Heart left ventricle (tissue), 13 donors: ENCODE results near the gene VIL1.

ENCODE experiments used
- POLR2A ChIP-seq, 2 donors: fragments of 450-650 bp; IDR thresholded peaks; one replicate each; pipeline ENCODE4 v1.6.1; 2017; ENCODE audit warnings: antibody characterized with exemption in 2 of 2, mild to moderate bottlenecking in 2 of 2, moderate library complexity in 2 of 2
- TF ChIP-seq, protein P1 (sequence below), 12 donors: fragments of 200-600 bp; sonication (generic) in 4 of 12; IDR thresholded peaks; one replicate each; pipeline versions ENCODE4 v1.5.0 to v1.8.0; 2018 to 2022; ENCODE audit warnings: antibody characterized with exemption in 12 of 12, mild to moderate bottlenecking in 5 of 12
- donor health status: ischemic (EF 13 %, LVEDD 7.1; RV severe dilation, severe dysfunction).
- donor health status: DM: no; HTN: yes; CAD: no.
- donor health status: DM: no; HTN: no; CAD: no.
- donor health status: ischemic (EF 25% LVEDD 6.9; RV normal size, moderate dysfunction).
- donor health status: ischemic (EF 25% LVEDD 5.7; RV mildly dilated, moderate dysfunction).
- donor health status: ischemic (EF 35%, LVEDD 5.7; RV mildly dilated, moderate dysfunction).
- donor health status: nonischemic (EF 11% LVEDD 7.7; RV severe dilation, severe dysfunction).
- donor health status: DM: yes; HTN: yes; CAD: no.
- donor health status: PGD.
- donor health status: ischemic (EF 29% LVEDD 5.4; RV normal size, mild dysfunction).
- donor health status: nonischemic (EF 23%, LVEDD 6.1; RV moderate dilation, normal function).

DNA sequence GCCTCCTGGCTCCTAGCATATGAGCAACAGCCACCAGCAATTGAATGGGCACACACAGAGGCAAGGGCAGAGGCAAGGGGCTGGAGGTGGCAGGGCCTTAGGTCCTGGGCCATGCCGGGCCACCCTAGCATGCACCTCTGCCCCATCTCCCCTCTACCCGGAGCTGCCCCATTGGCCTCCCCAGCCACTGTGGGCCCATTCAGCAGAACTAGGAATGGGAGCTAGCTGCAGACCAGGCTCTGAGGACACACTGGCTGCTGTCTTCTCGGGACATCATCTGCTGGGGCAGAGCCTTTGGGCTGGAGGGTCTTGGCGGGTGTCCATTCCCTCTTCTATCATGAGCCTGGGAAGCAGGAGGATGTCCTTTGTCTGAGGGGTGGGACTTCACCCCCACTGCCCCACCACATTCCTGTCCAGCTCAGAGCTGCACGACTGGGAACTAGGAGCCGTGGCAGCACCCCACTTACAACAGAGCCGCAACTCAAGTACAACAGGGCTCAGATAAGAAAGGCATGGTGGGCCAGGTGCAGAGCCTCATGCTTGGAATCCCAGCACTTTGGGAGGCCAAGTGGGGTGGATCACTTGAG lies 800 bp downstream of the VIL1 start:
- TF ChIP-seq, protein P1, sequence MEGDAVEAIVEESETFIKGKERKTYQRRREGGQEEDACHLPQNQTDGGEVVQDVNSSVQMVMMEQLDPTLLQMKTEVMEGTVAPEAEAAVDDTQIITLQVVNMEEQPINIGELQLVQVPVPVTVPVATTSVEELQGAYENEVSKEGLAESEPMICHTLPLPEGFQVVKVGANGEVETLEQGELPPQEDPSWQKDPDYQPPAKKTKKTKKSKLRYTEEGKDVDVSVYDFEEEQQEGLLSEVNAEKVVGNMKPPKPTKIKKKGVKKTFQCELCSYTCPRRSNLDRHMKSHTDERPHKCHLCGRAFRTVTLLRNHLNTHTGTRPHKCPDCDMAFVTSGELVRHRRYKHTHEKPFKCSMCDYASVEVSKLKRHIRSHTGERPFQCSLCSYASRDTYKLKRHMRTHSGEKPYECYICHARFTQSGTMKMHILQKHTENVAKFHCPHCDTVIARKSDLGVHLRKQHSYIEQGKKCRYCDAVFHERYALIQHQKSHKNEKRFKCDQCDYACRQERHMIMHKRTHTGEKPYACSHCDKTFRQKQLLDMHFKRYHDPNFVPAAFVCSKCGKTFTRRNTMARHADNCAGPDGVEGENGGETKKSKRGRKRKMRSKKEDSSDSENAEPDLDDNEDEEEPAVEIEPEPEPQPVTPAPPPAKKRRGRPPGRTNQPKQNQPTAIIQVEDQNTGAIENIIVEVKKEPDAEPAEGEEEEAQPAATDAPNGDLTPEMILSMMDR (IDR thresholded peaks at IDR 0.05), result no peak
- no peak for TF ChIP-seq POLR2A (IDR thresholded peaks at IDR 0.05)
